Activated CD8-positive, alpha-beta memory T cell treated with anti-CD3 and anti-CD28 coated beads, Interleukin-2, amount 50 U/mL, for 48 hours (primary cell): ENCODE data around the gene OTC.

Source experiments
- DNase-seq: peaks from one replicate; pipeline ENCODE4 v3.0.0-alpha.2; 2020

OTC gene

GRCh38 chrX:38352362-38352761, at the start of gene OTC:
OTC (plus strand) TSS chrX:38352604; CDS start chrX:38352697, 93 bp downstream.
- no peak for DNase-seq

- DNase-seq = no peak
Observed at GRCh38 chrX:38304010-38304409, 48.4 kb upstream of the OTC start.

- no peak for DNase-seq
Observed at GRCh38 chrX:38305971-38306370, 46.4 kb upstream of the OTC start.

GRCh38 chrX:38311743-38312142, 40.7 kb upstream of the OTC start:
- DNase-seq = no peak

- DNase-seq = no peak
Observed at GRCh38 chrX:38312436-38312835, 40.0 kb upstream of the OTC start.

- no peak for DNase-seq
Observed at GRCh38 chrX:38313190-38313589, 39.2 kb upstream of the OTC start.

- DNase-seq = no peak
Observed at GRCh38 chrX:38315186-38315585, 37.2 kb upstream of the OTC start.

- DNase-seq = no peak
Observed at GRCh38 chrX:38318196-38318595, 34.2 kb upstream of the OTC start.

GRCh38 chrX:38318606-38319005, 33.8 kb upstream of the OTC start:
- no peak for DNase-seq

GRCh38 chrX:38320819-38321218, 31.6 kb upstream of the OTC start:
- no peak for DNase-seq

GRCh38 chrX:38326086-38326485, 26.3 kb upstream of the OTC start:
- no peak for DNase-seq

- DNase-seq = peak; percentile 90
Observed at GRCh38 chrX:38327007-38327774, 25.2 kb upstream of the OTC start, which contains the start of gene RPGR. RPGR (minus strand) TSS chrX:38327509; CDS start chrX:38327367, 142 bp downstream.

- DNase-seq = no peak
Observed at GRCh38 chrX:38327775-38328081, 24.7 kb upstream of the OTC start.

GRCh38 chrX:38332505-38332904, 19.9 kb upstream of the OTC start:
- DNase-seq = no peak

GRCh38 chrX:38335382-38335781, 17.0 kb upstream of the OTC start:
- no peak for DNase-seq

GRCh38 chrX:38336538-38337240, 15.7 kb upstream of the OTC start:
- no peak for DNase-seq

- no peak for DNase-seq
Observed at GRCh38 chrX:38341442-38341841, 11.0 kb upstream of the OTC start.

GRCh38 chrX:38342853-38343778, 9.3 kb upstream of the OTC start:
- no peak for DNase-seq

- DNase-seq = no peak
Observed at GRCh38 chrX:38346150-38346549, 6.3 kb upstream of the OTC start.

- DNase-seq = no peak
Observed at GRCh38 chrX:38347136-38347535, 5.3 kb upstream of the OTC start.

GRCh38 chrX:38351346-38351745, 1.1 kb upstream of the OTC start:
- DNase-seq = no peak

GRCh38 chrX:38356401-38356800, 4.0 kb downstream of the OTC start:
- DNase-seq = no peak
